Right lobe of liver (tissue), 6 donors: ENCODE results near the gene SLC6A3. TPM values are rescaled to one million over a fixed set of nuclear protein-coding genes. Genes with fewer than 3 reads are reported as not detected.

Experiments used
- ATAC-seq, 4 donors: fragments of 200-7000 bp; cut with Tn5 transposase; one replicate each; pipeline ENCODE4 v1.9.1; 2020; ENCODE audit warnings: mild to moderate bottlenecking in 4 of 4, moderate library complexity in 4 of 4
- DNase-seq, 3 donors: peaks; one replicate each; pipeline ENCODE4 v3.0.0-alpha.2; 2020
- H3K27ac ChIP-seq, 3 donors: fragments of 200-600 bp; one replicate each; pipeline ENCODE4 v1.8.0; 2022
- H3K27me3 ChIP-seq, 2 donors: fragments of 200-600 bp; one replicate each; pipeline ENCODE4 v1.8.0; 2022
- H3K36me3 ChIP-seq, 4 donors: fragments of 200-600 bp; sonication (generic) in 1 of 4; one replicate each; pipeline versions ENCODE4 v1.5.1 to v1.8.0; 2017 to 2022; ENCODE audit warnings: control low read depth in 1 of 4
- H3K4me1 ChIP-seq, 4 donors: fragments of 200-600 bp; sonication (generic) in 1 of 4; one replicate each; pipeline versions ENCODE4 v1.5.1 to v1.8.0; 2017 to 2022; ENCODE audit warnings: control low read depth in 1 of 4
- H3K4me3 ChIP-seq, 3 donors: fragments of 200-600 bp; one replicate each; pipeline ENCODE4 v1.8.0; 2022
- H3K9me3 ChIP-seq, 4 donors: fragments of 200-600 bp; sonication (generic) in 1 of 4; one replicate each; pipeline versions ENCODE4 v1.5.1 to v1.8.0; 2017 to 2022; ENCODE audit warnings: control low read depth in 1 of 4
- POLR2A ChIP-seq: fragments of 450-650 bp; IDR thresholded peaks from one replicate; pipeline ENCODE4 v1.6.1; 2017; ENCODE audit warnings: antibody characterized with exemption, mild to moderate bottlenecking
- WGBS: methylation state at CpG from one replicate; pipeline ENCODE4 v1.1.6; 2018; ENCODE audit warnings: low coverage, low lambda C conversion rate; ENCODE audit not compliant: insufficient coverage; ENCODE audit errors: missing lambda C conversion rate; 5-methylcytosine and 5-hydroxymethylcytosine counted together
- intact Hi-C, 2 donors: fragments of 100-400 bp; cut with DNase I; formaldehyde crosslinking; loops; one replicate each; pipeline versions ENCODE4 v1.11.2 to v1.14.1; 2022
- total RNA-seq, 6 experiments: library from RNA; depleted of rRNA in 2 of 6; stranded (reverse); fragments of >200 nt in 2 of 6; fragmentation: NEBNext Ultra II Directional in 3 of 6; extraction: Animal tissue kit (Norgen Biotek cat#: 25700) in 3 of 6; gene quantifications; one replicate each; pipeline versions ENCODE4 v1.1.0 to v1.2.4, GENCODE V29; 2016 to 2023
- TF ChIP-seq, protein P1 (sequence below), 4 donors: fragments of 200-600 bp in 3 of 4; fragments of 450-650 bp in 1 of 4; IDR thresholded peaks; one replicate each; pipeline versions ENCODE4 v1.5.1 to v1.8.0; 2016 to 2022; ENCODE audit warnings: antibody characterized with exemption in 4 of 4, mild to moderate bottlenecking in 2 of 4
- donor health status: DM: no; HTN: yes; CAD: no.
- donor health status: DM: no; HTN: no; CAD: no.
- donor health status: DM: no; HTN: no; CAD: no.
- donor health status: DM: no; HTN: yes; CAD: no.
- donor health status: DM: no; HTN: yes; CAD: no.

Gene SLC6A3
- total RNA-seq, 6 experiments from 2014 or later, result not detected

- TF ChIP-seq, protein P1, sequence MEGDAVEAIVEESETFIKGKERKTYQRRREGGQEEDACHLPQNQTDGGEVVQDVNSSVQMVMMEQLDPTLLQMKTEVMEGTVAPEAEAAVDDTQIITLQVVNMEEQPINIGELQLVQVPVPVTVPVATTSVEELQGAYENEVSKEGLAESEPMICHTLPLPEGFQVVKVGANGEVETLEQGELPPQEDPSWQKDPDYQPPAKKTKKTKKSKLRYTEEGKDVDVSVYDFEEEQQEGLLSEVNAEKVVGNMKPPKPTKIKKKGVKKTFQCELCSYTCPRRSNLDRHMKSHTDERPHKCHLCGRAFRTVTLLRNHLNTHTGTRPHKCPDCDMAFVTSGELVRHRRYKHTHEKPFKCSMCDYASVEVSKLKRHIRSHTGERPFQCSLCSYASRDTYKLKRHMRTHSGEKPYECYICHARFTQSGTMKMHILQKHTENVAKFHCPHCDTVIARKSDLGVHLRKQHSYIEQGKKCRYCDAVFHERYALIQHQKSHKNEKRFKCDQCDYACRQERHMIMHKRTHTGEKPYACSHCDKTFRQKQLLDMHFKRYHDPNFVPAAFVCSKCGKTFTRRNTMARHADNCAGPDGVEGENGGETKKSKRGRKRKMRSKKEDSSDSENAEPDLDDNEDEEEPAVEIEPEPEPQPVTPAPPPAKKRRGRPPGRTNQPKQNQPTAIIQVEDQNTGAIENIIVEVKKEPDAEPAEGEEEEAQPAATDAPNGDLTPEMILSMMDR (IDR thresholded peaks at IDR 0.05), result no peak
- TF ChIP-seq POLR2A, result no peak
- H3K4me1 ChIP-seq, result peaks cover 0 to 9% (median 0%) of the 10 kb centered on the region in 4 donors
- H3K9me3 ChIP-seq, result no peaks in the 10 kb centered on the region
- H3K4me3 ChIP-seq, result no peak overlapping the region
- 60% methylated on average over 1 of the region's 24 CpGs for WGBS
- H3K36me3 ChIP-seq, result no peaks in the 10 kb centered on the region
- DNase-seq, result peak in 1 of 3 donors; percentile 39
- no peak for ATAC-seq
- H3K27me3 ChIP-seq, result peaks cover 10 to 26% of the 10 kb centered on the region in 2 donors
- no peak overlapping the region for H3K27ac ChIP-seq
- intact Hi-C loops, result no loop called here
Observed at GRCh38 chr5:1441166-1441865, 3.9 kb downstream of the SLC6A3 start.

DNA sequence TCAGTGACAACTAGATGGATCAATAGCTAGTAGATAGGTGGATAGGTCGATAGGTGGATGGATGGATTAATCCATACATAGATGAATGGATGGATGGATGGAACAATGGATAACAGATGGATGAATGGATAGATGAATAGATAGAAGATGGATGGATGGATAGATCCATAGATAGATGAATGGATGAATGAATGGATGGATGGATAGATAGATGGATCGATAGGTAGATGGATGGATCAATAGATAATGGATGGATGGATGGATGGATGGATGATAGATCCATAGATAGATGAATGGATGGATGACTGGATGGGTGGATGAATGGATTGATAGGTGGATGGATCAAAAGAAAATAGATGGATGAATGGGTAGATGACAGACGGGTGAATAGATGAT is 5.1 kb downstream of the SLC6A3 start:
- DNase-seq (no peak), ATAC-seq (no peak)
- Histone ChIP-seq H3K9me3 (no peaks in the 10 kb centered on the region), H3K27ac (no peak overlapping the region), H3K36me3 (no peaks in the 10 kb centered on the region), H3K4me1 (peaks cover 0 to 6% (median 0%) of the 10 kb centered on the region in 4 donors), H3K4me3 (no peak overlapping the region), H3K27me3 (peaks cover 8 to 16% of the 10 kb centered on the region in 2 donors)
- 69% methylated on average over 3 of the region's 3 CpGs for WGBS
- TF ChIP-seq, protein P1 (IDR thresholded peaks at IDR 0.05), result no peak
- TF ChIP-seq POLR2A, result no peak
- intact Hi-C loops, result no loop called here

- Histone ChIP-seq H3K36me3 (no peaks in the 10 kb centered on the region), H3K4me1 (peaks cover 0 to under 1% (median 0%) of the 10 kb centered on the region in 4 donors), H3K27me3 (peaks cover 3 to 10% of the 10 kb centered on the region in 2 donors), H3K9me3 (no peaks in the 10 kb centered on the region), H3K4me3 (no peak overlapping the region), H3K27ac (no peak overlapping the region)
- ATAC-seq (no peak), DNase-seq (peak in 1 of 3 donors; percentile 26)
- WGBS, result 57% methylated on average over 6 of the region's 15 CpGs
- intact Hi-C loops, result no loop called here
- TF ChIP-seq, protein P1 (IDR thresholded peaks at IDR 0.05), result no peak
- TF ChIP-seq POLR2A, result no peak
Observed at GRCh38 chr5:1439388-1440097, 5.7 kb downstream of the SLC6A3 start.

DNA sequence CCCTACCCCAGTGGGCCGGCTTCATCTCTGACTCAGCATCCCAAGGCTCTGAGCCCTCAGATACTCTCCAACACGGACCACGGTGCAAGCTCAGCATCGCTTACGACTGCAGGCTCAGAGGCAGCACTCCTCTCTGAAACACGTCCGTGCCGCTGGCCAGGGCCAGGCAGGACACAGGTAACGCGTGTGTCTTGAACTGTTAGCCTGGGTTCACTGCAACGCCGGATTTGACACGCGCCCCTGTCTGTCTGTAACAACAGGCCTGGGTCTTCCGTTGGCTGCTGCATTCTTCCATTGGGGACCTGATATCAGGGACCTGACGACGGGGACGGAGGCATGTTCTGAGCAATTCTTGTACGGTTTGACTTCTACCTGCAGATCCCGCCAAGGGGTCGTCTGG is 6.4 kb downstream of the SLC6A3 start:
- no peaks in the 10 kb centered on the region for H3K4me1 ChIP-seq
- intact Hi-C loops, result no loop called here
- H3K27ac ChIP-seq, result no peak overlapping the region
- no peak for TF ChIP-seq POLR2A
- TF ChIP-seq, protein P1 (IDR thresholded peaks at IDR 0.05), result no peak
- H3K9me3 ChIP-seq, result no peaks in the 10 kb centered on the region
- DNase-seq, result peak in 1 of 3 donors; percentile 31
- peaks cover 0 to 10% of the 10 kb centered on the region in 2 donors for H3K27me3 ChIP-seq
- WGBS, result 92% methylated on average over 5 of the region's 21 CpGs
- H3K36me3 ChIP-seq, result no peaks in the 10 kb centered on the region
- no peak overlapping the region for H3K4me3 ChIP-seq
- no peak for ATAC-seq
